ENCODE data around the gene EN2.

- TF ChIP-seq, protein P1, sequence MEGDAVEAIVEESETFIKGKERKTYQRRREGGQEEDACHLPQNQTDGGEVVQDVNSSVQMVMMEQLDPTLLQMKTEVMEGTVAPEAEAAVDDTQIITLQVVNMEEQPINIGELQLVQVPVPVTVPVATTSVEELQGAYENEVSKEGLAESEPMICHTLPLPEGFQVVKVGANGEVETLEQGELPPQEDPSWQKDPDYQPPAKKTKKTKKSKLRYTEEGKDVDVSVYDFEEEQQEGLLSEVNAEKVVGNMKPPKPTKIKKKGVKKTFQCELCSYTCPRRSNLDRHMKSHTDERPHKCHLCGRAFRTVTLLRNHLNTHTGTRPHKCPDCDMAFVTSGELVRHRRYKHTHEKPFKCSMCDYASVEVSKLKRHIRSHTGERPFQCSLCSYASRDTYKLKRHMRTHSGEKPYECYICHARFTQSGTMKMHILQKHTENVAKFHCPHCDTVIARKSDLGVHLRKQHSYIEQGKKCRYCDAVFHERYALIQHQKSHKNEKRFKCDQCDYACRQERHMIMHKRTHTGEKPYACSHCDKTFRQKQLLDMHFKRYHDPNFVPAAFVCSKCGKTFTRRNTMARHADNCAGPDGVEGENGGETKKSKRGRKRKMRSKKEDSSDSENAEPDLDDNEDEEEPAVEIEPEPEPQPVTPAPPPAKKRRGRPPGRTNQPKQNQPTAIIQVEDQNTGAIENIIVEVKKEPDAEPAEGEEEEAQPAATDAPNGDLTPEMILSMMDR (IDR thresholded peaks at IDR 0.05), result no peak
- TF ChIP-seq POLR2A (IDR thresholded peaks at IDR 0.05), result no peak
- no peak for TF ChIP-seq EP300 (IDR thresholded peaks at IDR 0.05)
Measured at GRCh38 chr7:155427411-155428038, 30.4 kb upstream of the EN2 start.

All from suprapubic skin (tissue), 3 donors.